LNCAP (cell line): ENCODE results near the gene KRTAP9-6.
"Not testable (repeated sequence)": the region's sequence is repeated elsewhere in the genome, so short reads cannot be mapped to it uniquely, and the experiment has no call there.

Source experiments
- TF ChIP-seq, protein P1 (sequence below): fragments of 450-650 bp; IDR thresholded peaks from 2 replicates; pipeline ENCODE4 v1.5.1; 2017; ENCODE audit warnings: mild to moderate bottlenecking

Gene KRTAP9-6

DNA sequence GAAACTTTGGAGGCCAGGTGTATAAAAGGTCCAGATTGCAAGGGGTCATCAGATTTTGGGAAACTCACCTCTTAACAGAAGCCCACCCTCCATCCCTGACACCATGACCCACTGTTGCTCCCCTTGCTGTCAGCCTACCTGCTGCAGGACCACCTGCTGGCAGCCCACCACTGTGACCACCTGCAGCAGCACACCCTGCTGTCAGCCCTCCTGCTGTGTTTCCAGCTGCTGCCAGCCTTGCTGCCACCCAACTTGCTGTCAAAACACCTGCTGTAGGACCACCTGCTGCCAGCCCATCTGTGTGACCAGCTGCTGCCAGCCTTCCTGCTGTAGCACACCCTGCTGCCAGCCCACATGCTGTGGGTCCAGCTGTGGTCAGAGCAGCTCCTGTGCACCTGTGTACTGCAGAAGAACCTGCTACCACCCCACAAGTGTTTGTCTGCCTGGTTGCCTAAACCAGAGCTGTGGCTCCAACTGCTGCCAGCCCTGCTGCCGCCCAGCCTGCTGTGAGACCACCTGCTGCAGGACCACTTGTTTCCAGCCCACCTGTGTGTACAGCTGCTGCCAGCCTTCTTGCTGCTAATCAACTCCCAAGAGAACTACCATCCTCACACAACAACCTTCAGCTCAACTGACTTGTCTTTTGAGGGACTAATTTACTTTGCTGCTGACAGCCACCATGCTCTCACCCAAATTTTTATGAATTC, 32.6 kb upstream of the KRTAP9-6 start, which contains the start of gene KRTAP9-3:
KRTAP9-3 (plus strand) TSS at position 51 of the 707 bp plus-strand sequence; CDS start at position 104, 53 bp downstream.
- TF ChIP-seq, protein P1, sequence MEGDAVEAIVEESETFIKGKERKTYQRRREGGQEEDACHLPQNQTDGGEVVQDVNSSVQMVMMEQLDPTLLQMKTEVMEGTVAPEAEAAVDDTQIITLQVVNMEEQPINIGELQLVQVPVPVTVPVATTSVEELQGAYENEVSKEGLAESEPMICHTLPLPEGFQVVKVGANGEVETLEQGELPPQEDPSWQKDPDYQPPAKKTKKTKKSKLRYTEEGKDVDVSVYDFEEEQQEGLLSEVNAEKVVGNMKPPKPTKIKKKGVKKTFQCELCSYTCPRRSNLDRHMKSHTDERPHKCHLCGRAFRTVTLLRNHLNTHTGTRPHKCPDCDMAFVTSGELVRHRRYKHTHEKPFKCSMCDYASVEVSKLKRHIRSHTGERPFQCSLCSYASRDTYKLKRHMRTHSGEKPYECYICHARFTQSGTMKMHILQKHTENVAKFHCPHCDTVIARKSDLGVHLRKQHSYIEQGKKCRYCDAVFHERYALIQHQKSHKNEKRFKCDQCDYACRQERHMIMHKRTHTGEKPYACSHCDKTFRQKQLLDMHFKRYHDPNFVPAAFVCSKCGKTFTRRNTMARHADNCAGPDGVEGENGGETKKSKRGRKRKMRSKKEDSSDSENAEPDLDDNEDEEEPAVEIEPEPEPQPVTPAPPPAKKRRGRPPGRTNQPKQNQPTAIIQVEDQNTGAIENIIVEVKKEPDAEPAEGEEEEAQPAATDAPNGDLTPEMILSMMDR: not testable (repeated sequence)

DNA sequence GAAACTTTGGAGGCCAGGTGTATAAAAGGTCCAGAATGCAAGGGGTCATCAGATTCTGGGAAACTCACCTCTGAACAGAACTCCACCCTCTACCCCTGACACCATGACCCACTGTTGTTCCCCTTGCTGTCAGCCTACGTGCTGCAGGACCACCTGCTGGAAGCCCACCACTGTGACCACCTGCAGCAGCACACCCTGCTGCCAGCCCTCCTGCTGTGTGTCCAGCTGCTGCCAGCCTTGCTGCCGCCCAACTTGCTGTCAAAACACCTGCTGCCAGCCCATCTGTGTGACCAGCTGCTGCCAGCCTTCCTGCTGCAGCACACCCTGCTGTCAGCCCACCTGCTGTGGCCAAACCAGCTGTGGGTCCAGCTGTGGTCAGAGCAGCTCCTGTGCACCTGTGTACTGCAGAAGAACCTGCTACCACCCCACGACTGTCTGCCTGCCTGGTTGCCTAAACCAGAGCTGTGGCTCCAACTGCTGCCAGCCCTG, 27.2 kb upstream of the KRTAP9-6 start, which contains the start of gene KRTAP9-8:
KRTAP9-8 (plus strand) TSS at position 51 of the 489 bp plus-strand sequence; CDS start at position 104, 53 bp downstream.
- TF ChIP-seq, protein P1: not testable (repeated sequence)

DNA sequence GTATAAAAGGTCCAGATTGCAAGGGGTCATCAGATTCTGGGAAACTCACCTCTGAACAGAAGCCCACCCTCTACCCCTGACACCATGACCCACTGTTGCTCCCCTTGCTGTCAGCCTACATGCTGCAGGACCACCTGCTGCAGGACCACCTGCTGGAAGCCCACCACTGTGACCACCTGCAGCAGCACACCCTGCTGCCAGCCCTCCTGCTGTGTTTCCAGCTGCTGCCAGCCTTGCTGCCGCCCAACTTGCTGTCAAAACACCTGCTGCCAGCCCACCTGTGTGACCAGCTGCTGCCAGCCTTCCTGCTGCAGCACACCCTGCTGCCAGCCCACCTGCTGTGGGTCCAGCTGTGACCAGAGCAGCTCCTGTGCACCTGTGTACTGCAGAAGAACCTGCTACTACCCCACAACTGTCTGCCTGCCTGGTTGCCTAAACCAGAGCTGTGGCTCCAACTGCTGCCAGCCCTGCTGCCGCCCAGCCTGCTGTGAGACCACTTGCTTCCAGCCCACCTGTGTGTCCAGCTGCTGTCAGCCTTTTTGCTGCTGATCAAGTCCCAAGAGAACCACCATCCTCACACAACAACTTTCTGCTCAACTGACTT, 15.4 kb upstream of the KRTAP9-6 start, which contains the start of gene KRTAP9-4:
KRTAP9-4 (plus strand) TSS at position 51 of the 604 bp plus-strand sequence; CDS start at position 85, 34 bp downstream.
- TF ChIP-seq, protein P1: not testable (repeated sequence)

DNA sequence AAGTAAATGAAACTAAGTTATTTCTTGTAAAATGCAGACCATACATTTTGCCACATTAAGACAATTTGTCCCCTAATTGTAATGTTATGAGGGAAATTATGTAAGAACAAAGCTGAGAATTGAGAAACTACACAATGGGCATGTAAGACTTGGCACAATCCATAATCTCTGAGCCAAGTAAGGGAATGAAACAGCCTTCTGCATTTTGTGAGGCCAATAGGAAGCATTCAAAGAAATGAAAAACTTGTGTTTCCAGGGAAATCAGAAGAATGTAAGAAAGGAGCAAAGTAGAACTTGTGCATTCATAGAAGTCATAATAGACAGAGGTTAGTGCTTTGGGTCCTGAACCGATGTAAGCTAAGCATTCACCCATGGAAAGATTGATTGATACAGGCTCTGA, 13.9 kb upstream of the KRTAP9-6 start:
- TF ChIP-seq, protein P1: no peak

DNA sequence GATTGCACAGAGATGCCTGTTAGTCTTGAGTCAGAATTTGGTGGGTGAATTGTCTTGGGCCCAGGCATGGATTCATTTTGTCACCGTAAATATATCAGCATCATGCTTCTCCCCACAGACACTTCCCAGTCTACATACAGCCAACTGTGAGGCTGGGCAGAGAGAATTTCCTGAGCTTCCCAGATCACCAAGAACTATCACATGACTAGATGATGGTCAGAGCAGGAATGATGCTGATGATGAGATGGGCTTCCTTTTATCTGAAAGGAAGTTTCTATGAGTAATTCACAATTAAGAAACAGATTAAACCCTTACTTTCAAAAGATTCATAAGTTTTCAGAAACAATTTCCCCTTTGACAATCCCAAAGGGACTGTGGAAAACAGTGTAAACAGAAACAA, 10.3 kb upstream of the KRTAP9-6 start:
- TF ChIP-seq, protein P1: no peak

DNA sequence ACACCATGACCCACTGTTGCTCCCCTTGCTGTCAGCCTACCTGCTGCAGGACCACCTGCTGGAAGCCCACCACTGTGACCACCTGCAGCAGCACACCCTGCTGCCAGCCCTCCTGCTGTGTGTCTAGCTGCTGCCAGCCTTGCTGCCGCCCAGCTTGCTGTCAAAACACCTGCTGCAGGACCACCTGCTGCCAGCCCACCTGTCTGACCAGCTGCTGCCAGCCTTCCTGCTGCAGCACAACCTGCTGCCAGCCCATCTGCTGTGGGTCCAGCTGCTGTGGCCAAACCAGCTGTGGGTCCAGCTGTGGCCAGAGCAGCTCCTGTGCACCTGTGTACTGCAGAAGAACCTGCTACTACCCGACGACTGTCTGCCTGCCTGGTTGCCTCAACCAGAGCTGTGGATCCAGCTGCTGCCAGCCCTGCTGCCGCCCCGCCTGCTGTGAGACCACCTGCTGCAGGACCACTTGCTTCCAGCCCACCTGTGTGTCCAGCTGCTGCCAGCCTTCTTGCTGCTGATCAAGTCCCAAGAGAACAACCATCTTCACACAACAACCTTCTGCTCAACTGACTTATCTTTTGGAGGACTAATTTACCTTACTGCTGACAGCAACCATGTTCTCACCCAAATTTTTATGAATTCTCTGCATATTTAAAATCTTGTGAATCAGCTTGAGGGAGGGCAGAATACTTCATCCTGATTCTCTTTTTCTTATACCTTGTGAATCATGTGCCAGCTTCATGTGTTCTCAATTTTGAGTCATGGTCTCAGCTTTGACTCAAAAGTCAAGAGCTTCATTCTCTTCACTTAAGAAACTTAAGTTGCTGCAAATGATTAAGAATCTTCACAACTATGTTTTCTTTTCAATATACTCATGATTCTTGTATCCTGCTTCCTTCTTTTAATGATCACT, 9.5 kb upstream of the KRTAP9-6 start, which contains the start of gene KRTAP9-9:
KRTAP9-9 (plus strand) TSS at position 4 of the 910 bp plus-strand sequence.
- TF ChIP-seq, protein P1: not testable (repeated sequence)

DNA sequence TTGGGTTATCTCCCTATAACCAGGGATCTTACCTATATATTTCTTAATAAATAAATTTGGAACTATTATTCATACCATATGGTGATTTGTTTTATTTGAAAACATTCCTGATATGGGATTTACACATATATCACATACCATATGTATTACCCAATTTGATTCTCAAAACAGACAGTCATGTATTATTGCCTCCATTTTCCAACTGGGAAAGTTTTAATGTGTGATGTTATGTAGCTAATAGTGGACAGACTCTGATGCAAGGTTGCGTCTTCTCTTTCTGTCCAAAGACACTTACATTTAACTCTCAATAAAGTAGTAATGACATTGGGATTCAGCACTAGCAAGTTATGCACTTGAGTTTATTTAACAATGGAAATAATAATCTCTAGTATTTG, 8.9 kb upstream of the KRTAP9-6 start:
- TF ChIP-seq, protein P1: no peak
